DND-41 (cell line): ENCODE data around the gene SGCB.

Experiments used
- ATAC-seq: fragments of 200-7000 bp; cut with Tn5 transposase; 3 replicates; pipeline ENCODE4 v1.9.1; 2021; ENCODE audit warnings: low read depth; ENCODE audit not compliant: insufficient read depth
- DNase-seq: peaks from one replicate; pipeline ENCODE4 v3.0.0-alpha.2; 2020
- H2AFZ ChIP-seq: 2 replicates; pipeline ENCODE4 v1.6.0; 2012; ENCODE audit warnings: low read depth, low read length
- H3K27ac ChIP-seq: 2 replicates; pipeline ENCODE4 v1.5.1; 2012; ENCODE audit warnings: low read length, inconsistent platforms
- H3K27me3 ChIP-seq: fragments of 200-600 bp; sonication (generic); 2 replicates; pipeline ENCODE4 v1.6.0; 2012; ENCODE audit warnings: low read length, mild to moderate bottlenecking, inconsistent platforms; ENCODE audit not compliant: insufficient read depth, poor library complexity
- H3K36me3 ChIP-seq: 2 replicates; pipeline ENCODE4 v1.5.1; 2012; ENCODE audit warnings: low read length, inconsistent platforms; ENCODE audit not compliant: insufficient read depth
- H3K4me1 ChIP-seq: 2 replicates; pipeline ENCODE4 v1.5.1; 2012; ENCODE audit warnings: mild to moderate bottlenecking, low read length; ENCODE audit not compliant: insufficient read depth
- H3K4me2 ChIP-seq: 2 replicates; pipeline ENCODE4 v1.6.0; 2012; ENCODE audit warnings: mild to moderate bottlenecking, moderate library complexity, low read length, inconsistent platforms; ENCODE audit not compliant: insufficient read depth
- H3K4me3 ChIP-seq, 2 experiments: fragments of 200-600 bp in 1 of 2; shearing (Covaris generic) in 1 of 2; 2 replicates each; pipeline ENCODE4 v1.5.1; 2012 to 2016; ENCODE audit warnings: inconsistent platforms in 2 of 2, low read length in 2 of 2, mild to moderate bottlenecking in 2 of 2, low read depth in 1 of 2, moderate library complexity in 1 of 2
- H3K79me2 ChIP-seq: 2 replicates; pipeline ENCODE4 v1.6.0; 2012; ENCODE audit warnings: low read length, inconsistent platforms; ENCODE audit not compliant: insufficient read depth
- H3K9ac ChIP-seq: 2 replicates; pipeline ENCODE4 v1.6.0; 2012; ENCODE audit warnings: low read depth, mild to moderate bottlenecking, inconsistent platforms, low read length, moderate library complexity
- H3K9me3 ChIP-seq: 2 replicates; pipeline ENCODE4 v1.5.1; 2012; ENCODE audit warnings: low read length, moderate library complexity, mild to moderate bottlenecking, inconsistent platforms; ENCODE audit not compliant: insufficient read depth, severe bottlenecking
- H4K20me1 ChIP-seq: 2 replicates; pipeline ENCODE4 v1.6.0; 2012; ENCODE audit warnings: low read length; ENCODE audit not compliant: insufficient read depth
- CTCF ChIP-seq: IDR thresholded peaks from 2 replicates; pipeline ENCODE4 v1.5.1; 2012; ENCODE audit warnings: borderline replicate concordance, low read length, moderate library complexity, mild to moderate bottlenecking; ENCODE audit not compliant: poor library complexity, severe bottlenecking; ENCODE audit errors: extremely low read depth
- EZH2 ChIP-seq: IDR thresholded peaks from 3 replicates; pipeline ENCODE4 v1.6.1; 2012; ENCODE audit warnings: borderline replicate concordance, low read depth, mild to moderate bottlenecking, moderate library complexity, low read length, inconsistent platforms; ENCODE audit not compliant: severe bottlenecking

Gene SGCB

GRCh38 chr4:51998837-51999236 lies 39.3 kb downstream of the SGCB start:
- Histone ChIP-seq H2AFZ (no peak overlapping the region), H3K36me3 (no peaks in the 10 kb centered on the region), H3K27me3 (no peaks in the 10 kb centered on the region), H4K20me1 (no peaks in the 10 kb centered on the region), H3K79me2 (no peaks in the 10 kb centered on the region), H3K4me2 (no peak overlapping the region), H3K4me3 (no peak overlapping the region), H3K27ac (no peak overlapping the region), H3K9ac (no peak overlapping the region), H3K9me3 (no peaks in the 10 kb centered on the region), H3K4me1 (no peaks in the 10 kb centered on the region)
- DNase-seq (no peak), ATAC-seq (no peak)
- no peak for TF ChIP-seq EZH2
- no peak for TF ChIP-seq CTCF

GRCh38 chr4:51997647-51998046 lies 40.5 kb downstream of the SGCB start:
- Histone ChIP-seq H3K27ac (no peak overlapping the region), H3K4me2 (no peak overlapping the region), H3K79me2 (no peaks in the 10 kb centered on the region), H3K36me3 (no peaks in the 10 kb centered on the region), H3K9ac (no peak overlapping the region), H3K27me3 (no peaks in the 10 kb centered on the region), H3K4me3 (no peak overlapping the region), H3K9me3 (no peaks in the 10 kb centered on the region), H4K20me1 (no peaks in the 10 kb centered on the region), H2AFZ (no peak overlapping the region), H3K4me1 (no peaks in the 10 kb centered on the region)
- ATAC-seq = no peak
- DNase-seq = no peak
- TF ChIP-seq CTCF (no peak), EZH2 (no peak)

GRCh38 chr4:51995647-51996220 lies 42.4 kb downstream of the SGCB start:
- H2AFZ ChIP-seq = no peak overlapping the region

More at GRCh38 chr4:51995647-51996220, 42.4 kb downstream of the SGCB start:
- DNase-seq (no peak), ATAC-seq (no peak)
- Histone ChIP-seq H3K9me3 (no peaks in the 10 kb centered on the region), H3K9ac (no peak overlapping the region), H3K27me3 (no peaks in the 10 kb centered on the region), H3K4me3 (no peak overlapping the region), H3K79me2 (no peaks in the 10 kb centered on the region), H3K27ac (no peak overlapping the region), H4K20me1 (no peaks in the 10 kb centered on the region), H3K4me2 (no peak overlapping the region), H3K4me1 (no peaks in the 10 kb centered on the region), H3K36me3 (no peaks in the 10 kb centered on the region)
- TF ChIP-seq EZH2 (no peak), CTCF (no peak)
